Esophagus muscularis mucosa (tissue), 4 donors: ENCODE results near the gene KRT16. TPM values are rescaled to one million over a fixed set of nuclear protein-coding genes. Genes with fewer than 3 reads are reported as not detected.
"Not testable (repeated sequence)": the region's sequence is repeated elsewhere in the genome, so short reads cannot be mapped to it uniquely, and the experiment has no call there.

ENCODE experiments used
- DNase-seq: peaks from one replicate; pipeline ENCODE4 v3.0.0-alpha.2; 2017; ENCODE audit errors: extremely low spot score
- H3K27ac ChIP-seq, 4 donors: fragments of 200-600 bp; sonication (generic); replicated peaks in 1 of 4; 1 replicate in 3 of 4; 2 replicates in 1 of 4; pipeline ENCODE4 v1.5.1; 2016 to 2019; ENCODE audit warnings: mild to moderate bottlenecking in 1 of 4
- H3K27me3 ChIP-seq, 4 donors: fragments of 200-600 bp; sonication (generic); one replicate each; pipeline versions ENCODE4 v1.5.1 to v1.6.0; 2016 to 2019
- H3K36me3 ChIP-seq, 4 donors: fragments of 200-600 bp; sonication (generic); one replicate each; pipeline ENCODE4 v1.5.1; 2016 to 2019
- H3K4me1 ChIP-seq, 4 donors: fragments of 200-600 bp; sonication (generic); one replicate each; pipeline ENCODE4 v1.5.1; 2016 to 2019
- H3K4me3 ChIP-seq, 4 donors: fragments of 200-600 bp; sonication (generic); 1 replicate in 2 of 4; 2 replicates in 2 of 4; pipeline ENCODE4 v1.5.1; 2016 to 2019; ENCODE audit warnings: mild to moderate bottlenecking in 4 of 4, moderate library complexity in 1 of 4
- H3K9me3 ChIP-seq, 4 donors: fragments of 200-600 bp; sonication (generic); 1 replicate in 3 of 4; 2 replicates in 1 of 4; pipeline ENCODE4 v1.5.1; 2016 to 2019
- CTCF ChIP-seq, 3 experiments: fragments of 200-600 bp in 2 of 3; fragments of 450-650 bp in 1 of 3; sonication (generic) in 2 of 3; IDR thresholded peaks; one replicate each; pipeline ENCODE4 v1.5.1; 2017 to 2019; ENCODE audit warnings: antibody characterized with exemption in 3 of 3, mild to moderate bottlenecking in 2 of 3, moderate library complexity in 1 of 3
- EP300 ChIP-seq: sonication (generic); formaldehyde crosslinking; IDR thresholded peaks from one replicate; pipeline ENCODE4 v1.6.1; 2017; ENCODE audit warnings: antibody characterized with exemption
- POLR2A ChIP-seq: fragments of 450-650 bp; IDR thresholded peaks from one replicate; pipeline ENCODE4 v1.6.1; 2017; ENCODE audit warnings: antibody characterized with exemption, moderate library complexity, mild to moderate bottlenecking, low read depth
- POLR2AphosphoS5 ChIP-seq, 2 donors: sonication (generic); formaldehyde crosslinking; IDR thresholded peaks; one replicate each; pipeline ENCODE4 v1.6.1; 2017; ENCODE audit warnings: antibody characterized with exemption in 2 of 2
- WGBS: methylation state at CpG from one replicate; pipeline ENCODE4 v1.1.5; 2018; 5-methylcytosine and 5-hydroxymethylcytosine counted together
- intact Hi-C: fragments of 100-400 bp; cut with DNase I; formaldehyde crosslinking; loops from one replicate; pipeline ENCODE4 v1.15.1; 2023
- total RNA-seq, 4 donors: library from RNA; depleted of rRNA; stranded (reverse); fragments of >200 nt; gene quantifications; one replicate each; pipeline versions ENCODE4 v1.1.0 to v1.2.1, GENCODE V29; 2016

KRT16 gene
- total RNA-seq, 4 donors from 2014 or later = 1.7 TPM; not detected in 3

GRCh38 chr17:41613277-41614082, 913 bp upstream of the KRT16 start:
- DNase-seq = no peak
- 82% methylated on average over 11 of the region's 11 CpGs for WGBS

GRCh38 chr17:41610965-41611640, 1.5 kb downstream of the KRT16 start:
- no peak for DNase-seq
- H3K4me1 ChIP-seq = no peaks in the 10 kb centered on the region
- no peaks in the 10 kb centered on the region for H3K36me3 ChIP-seq
- intact Hi-C loops = no loop called here
- peaks cover 0 to 58% (median 0%) of the 10 kb centered on the region in 4 donors for H3K27me3 ChIP-seq
- 95% methylated on average over 23 of the region's 25 CpGs for WGBS
- H3K27ac ChIP-seq = no peak overlapping the region
- H3K4me3 ChIP-seq = no peak overlapping the region
- TF ChIP-seq POLR2AphosphoS5 (IDR thresholded peaks at IDR 0.05) (no peak), EP300 (no peak), POLR2A (no peak)
- H3K9me3 ChIP-seq = peaks cover 0 to 14% (median 7%) of the 10 kb centered on the region in 4 donors

More at GRCh38 chr17:41613277-41614082, 913 bp upstream of the KRT16 start:
- H3K4me1 ChIP-seq = no peaks in the 10 kb centered on the region
- no peaks in the 10 kb centered on the region for H3K36me3 ChIP-seq
- H3K27ac ChIP-seq = no peak overlapping the region
- no peak overlapping the region for H3K4me3 ChIP-seq
- H3K27me3 ChIP-seq = peaks cover 0 to 82% (median 0%) of the 10 kb centered on the region in 4 donors
- intact Hi-C loops = no loop called here
- no peaks in the 10 kb centered on the region for H3K9me3 ChIP-seq
- TF ChIP-seq CTCF (IDR thresholded peaks at IDR 0.05) = no peak
- TF ChIP-seq POLR2AphosphoS5 (IDR thresholded peaks at IDR 0.05) = no peak
- no peak for TF ChIP-seq EP300
- no peak for TF ChIP-seq POLR2A

- intact Hi-C loops, H3K4me1 ChIP-seq, H3K36me3 ChIP-seq, H3K4me3 ChIP-seq, DNase-seq, H3K27ac ChIP-seq: not testable (repeated sequence)
- peaks cover 0 to 19% (median 7%) of the 10 kb centered on the region in 4 donors for H3K9me3 ChIP-seq
- WGBS = 37% methylated on average over 8 of the region's 10 CpGs
- peaks cover 0 to 54% (median 0%) of the 10 kb centered on the region in 4 donors for H3K27me3 ChIP-seq
Measured at GRCh38 chr17:41610061-41610517, 2.5 kb downstream of the KRT16 start.

GRCh38 chr17:41606930-41607329, 5.6 kb downstream of the KRT16 start:
- WGBS = 68% methylated on average over 4 of the region's 4 CpGs

GRCh38 chr17:41602524-41602923, 10.0 kb downstream of the KRT16 start:
- Histone ChIP-seq H3K9me3 (peaks cover 0 to 19% (median 7%) of the 10 kb centered on the region in 4 donors), H3K4me3 (no peak overlapping the region), H3K36me3 (no peaks in the 10 kb centered on the region), H3K27me3 (peaks cover 0 to 6% (median 0%) of the 10 kb centered on the region in 4 donors), H3K27ac (no peak overlapping the region), H3K4me1 (no peaks in the 10 kb centered on the region)
- 87% methylated on average over 2 of the region's 2 CpGs for WGBS
- no peak for DNase-seq
- TF ChIP-seq POLR2A (no peak), EP300 (no peak), POLR2AphosphoS5 (IDR thresholded peaks at IDR 0.05) (no peak), CTCF (IDR thresholded peaks at IDR 0.05) (no peak)
- intact Hi-C loops = no loop called here

More at GRCh38 chr17:41606930-41607329, 5.6 kb downstream of the KRT16 start:
- DNase-seq, H3K36me3 ChIP-seq, intact Hi-C loops, H3K4me1 ChIP-seq, H3K4me3 ChIP-seq, H3K27ac ChIP-seq: not testable (repeated sequence)
- Histone ChIP-seq H3K27me3 (peaks cover 0 to 30% (median 0%) of the 10 kb centered on the region in 4 donors), H3K9me3 (peaks cover 0 to 19% (median 7%) of the 10 kb centered on the region in 4 donors)

- peaks cover 0 to under 1% (median 0%) of the 10 kb centered on the region in 4 donors for H3K27me3 ChIP-seq
- no peak for TF ChIP-seq CTCF (IDR thresholded peaks at IDR 0.05)
- TF ChIP-seq POLR2A = no peak
- TF ChIP-seq EP300 = no peak
- no peak for TF ChIP-seq POLR2AphosphoS5 (IDR thresholded peaks at IDR 0.05)
- no peak overlapping the region for H3K4me3 ChIP-seq
- H3K27ac ChIP-seq = no peak overlapping the region
- H3K4me1 ChIP-seq = no peaks in the 10 kb centered on the region
- no peaks in the 10 kb centered on the region for H3K36me3 ChIP-seq
- intact Hi-C loops = no loop called here
- DNase-seq = no peak
- WGBS = 65% methylated on average over 4 of the region's 4 CpGs
- no peaks in the 10 kb centered on the region for H3K9me3 ChIP-seq
Measured at GRCh38 chr17:41600318-41600717, 12.2 kb downstream of the KRT16 start.
